Mononuclear cell (primary cell): ENCODE data around the gene PRLH. TPM values are rescaled to one million over a fixed set of nuclear protein-coding genes. Genes with fewer than 3 reads are reported as not detected.

Source experiments
- H3K27me3 ChIP-seq: 2 replicates; pipeline ENCODE4 v1.6.0; 2011; ENCODE audit warnings: low read length, control low read depth; ENCODE audit not compliant: insufficient read depth
- H3K4me1 ChIP-seq: 2 replicates; pipeline ENCODE4 v1.5.1; 2011; ENCODE audit warnings: mild to moderate bottlenecking, low read length, control low read depth; ENCODE audit not compliant: insufficient read depth
- H3K4me3 ChIP-seq: 2 replicates; pipeline ENCODE4 v1.5.1; 2011; ENCODE audit warnings: mild to moderate bottlenecking, low read length, moderate library complexity
- H3K9me3 ChIP-seq: 2 replicates; pipeline ENCODE4 v1.5.1; 2011; ENCODE audit warnings: low read depth, mild to moderate bottlenecking, control low read depth, low read length
- total RNA-seq: library from RNA; depleted of rRNA; stranded (reverse); fragments of >200 nt; gene quantifications from one replicate; pipeline ENCODE4 v1.2.3, GENCODE V29; 2012

Gene PRLH
- total RNA-seq, 1 donor = not detected

GRCh38 chr2:237568121-237568660, 1.8 kb downstream of the PRLH start:
- no peaks in the 10 kb centered on the region for H3K27me3 ChIP-seq
- no peaks in the 10 kb centered on the region for H3K9me3 ChIP-seq
- H3K4me1 ChIP-seq = no peaks in the 10 kb centered on the region
- no peak overlapping the region for H3K4me3 ChIP-seq

GRCh38 chr2:237569041-237569440, 2.7 kb downstream of the PRLH start:
- no peaks in the 10 kb centered on the region for H3K27me3 ChIP-seq
- no peak overlapping the region for H3K4me3 ChIP-seq
- no peaks in the 10 kb centered on the region for H3K9me3 ChIP-seq
- no peaks in the 10 kb centered on the region for H3K4me1 ChIP-seq

GRCh38 chr2:237569896-237570295, 3.5 kb downstream of the PRLH start:
- H3K4me3 ChIP-seq = no peak overlapping the region
- no peaks in the 10 kb centered on the region for H3K27me3 ChIP-seq
- no peaks in the 10 kb centered on the region for H3K4me1 ChIP-seq
- H3K9me3 ChIP-seq = no peaks in the 10 kb centered on the region

GRCh38 chr2:237570776-237571335, 4.5 kb downstream of the PRLH start:
- no peaks in the 10 kb centered on the region for H3K27me3 ChIP-seq
- no peaks in the 10 kb centered on the region for H3K9me3 ChIP-seq
- H3K4me3 ChIP-seq = no peak overlapping the region
- no peaks in the 10 kb centered on the region for H3K4me1 ChIP-seq

- Histone ChIP-seq H3K9me3 (no peaks in the 10 kb centered on the region), H3K27me3 (no peaks in the 10 kb centered on the region), H3K4me3 (no peak overlapping the region), H3K4me1 (no peaks in the 10 kb centered on the region)
These were observed 5.2 kb downstream of the PRLH start for GRCh38 chr2:237571551-237571950.

GRCh38 chr2:237572021-237572741, 5.8 kb downstream of the PRLH start:
- no peaks in the 10 kb centered on the region for H3K27me3 ChIP-seq
- H3K4me3 ChIP-seq = no peak overlapping the region
- no peaks in the 10 kb centered on the region for H3K4me1 ChIP-seq
- H3K9me3 ChIP-seq = no peaks in the 10 kb centered on the region

- H3K9me3 ChIP-seq = no peaks in the 10 kb centered on the region
- H3K27me3 ChIP-seq = no peaks in the 10 kb centered on the region
- no peaks in the 10 kb centered on the region for H3K4me1 ChIP-seq
- H3K4me3 ChIP-seq = no peak overlapping the region
These were observed 6.3 kb downstream of the PRLH start for GRCh38 chr2:237572742-237573101.

GRCh38 chr2:237573721-237574415, 7.5 kb downstream of the PRLH start:
- H3K4me1 ChIP-seq = no peaks in the 10 kb centered on the region
- H3K9me3 ChIP-seq = no peaks in the 10 kb centered on the region
- no peaks in the 10 kb centered on the region for H3K27me3 ChIP-seq
- no peak overlapping the region for H3K4me3 ChIP-seq

GRCh38 chr2:237574467-237574866, 8.1 kb downstream of the PRLH start:
- Histone ChIP-seq H3K9me3 (no peaks in the 10 kb centered on the region), H3K4me3 (no peak overlapping the region), H3K27me3 (no peaks in the 10 kb centered on the region), H3K4me1 (no peaks in the 10 kb centered on the region)

GRCh38 chr2:237574894-237575868, 8.8 kb downstream of the PRLH start:
- Histone ChIP-seq H3K4me1 (no peaks in the 10 kb centered on the region), H3K9me3 (no peaks in the 10 kb centered on the region), H3K27me3 (no peaks in the 10 kb centered on the region), H3K4me3 (no peak overlapping the region)

GRCh38 chr2:237575869-237576862, 9.8 kb downstream of the PRLH start:
- H3K4me3 ChIP-seq = no peak overlapping the region
- H3K9me3 ChIP-seq = no peaks in the 10 kb centered on the region
- H3K27me3 ChIP-seq = no peaks in the 10 kb centered on the region
- no peaks in the 10 kb centered on the region for H3K4me1 ChIP-seq

- Histone ChIP-seq H3K4me3 (no peak overlapping the region), H3K27me3 (no peaks in the 10 kb centered on the region)
These were observed 10.6 kb downstream of the PRLH start for GRCh38 chr2:237576974-237577373.

GRCh38 chr2:237577458-237577857, 11.1 kb downstream of the PRLH start:
- no peak overlapping the region for H3K4me3 ChIP-seq
- no peaks in the 10 kb centered on the region for H3K4me1 ChIP-seq
- no peaks in the 10 kb centered on the region for H3K27me3 ChIP-seq

More at GRCh38 chr2:237576974-237577373, 10.6 kb downstream of the PRLH start:
- Histone ChIP-seq H3K9me3 (no peaks in the 10 kb centered on the region), H3K4me1 (no peaks in the 10 kb centered on the region)

More at GRCh38 chr2:237577458-237577857, 11.1 kb downstream of the PRLH start:
- H3K9me3 ChIP-seq = no peaks in the 10 kb centered on the region
